Astrocyte of the spinal cord (primary cell): Measurements from ENCODE around the gene CPZ.

Source experiments
- DNase-seq: peaks from one replicate; pipeline ENCODE4 v3.0.0; 2011; ENCODE audit warnings: low read depth, low spot score
- H3K4me3 ChIP-seq: 2 replicates; pipeline ENCODE4 v1.5.1; 2011; ENCODE audit warnings: low read depth, mild to moderate bottlenecking, low read length, moderate library complexity
- CTCF ChIP-seq: IDR thresholded peaks from 2 replicates; pipeline ENCODE4 v1.5.1; 2012; ENCODE audit warnings: low read depth, mild to moderate bottlenecking, low read length, inconsistent platforms
- in situ Hi-C: cut with HindIII; loops from 2 replicates; pipeline ENCODE4 v1.10.0; 2017; ENCODE audit warnings: low sequenced_read_pairs

Gene CPZ

GRCh38 chr4:8589336-8589735 is 3.2 kb upstream of the CPZ start:
- no peak overlapping the region for H3K4me3 ChIP-seq
- no peak for DNase-seq
- in situ Hi-C loops = no loop called here
- no peak for TF ChIP-seq CTCF

- in situ Hi-C loops = no loop called here
- no peak overlapping the region for H3K4me3 ChIP-seq
- peak; percentile 79 for DNase-seq
- no peak for TF ChIP-seq CTCF
Measured at GRCh38 chr4:8589823-8590545, 2.6 kb upstream of the CPZ start.

GRCh38 chr4:8590546-8590880 is 2.1 kb upstream of the CPZ start:
- no peak for DNase-seq
- TF ChIP-seq CTCF = no peak
- H3K4me3 ChIP-seq = no peak overlapping the region
- in situ Hi-C loops = no loop called here

GRCh38 chr4:8591114-8591513 is 1.5 kb upstream of the CPZ start:
- in situ Hi-C loops = no loop called here
- no peak overlapping the region for H3K4me3 ChIP-seq
- no peak for TF ChIP-seq CTCF
- DNase-seq = no peak

GRCh38 chr4:8591626-8592365 is 769 bp upstream of the CPZ start:
- DNase-seq = no peak
- no peak overlapping the region for H3K4me3 ChIP-seq
- TF ChIP-seq CTCF = no peak
- in situ Hi-C loops = no loop called here

- in situ Hi-C loops = no loop called here
- no peak for DNase-seq
- no peak for TF ChIP-seq CTCF
- peak overlapping the region; percentile 50 for H3K4me3 ChIP-seq
Measured at GRCh38 chr4:8593264-8594096, 915 bp downstream of the CPZ start.
